HPDE6-E6E7 (cell line): ENCODE results near the gene DCAF16.
"Not testable (repeated sequence)": the region's sequence is repeated elsewhere in the genome, so short reads cannot be mapped to it uniquely, and the experiment has no call there.

Source experiments
- DNase-seq: peaks from one replicate; pipeline ENCODE4 v3.0.0; 2011; ENCODE audit warnings: missing footprints; ENCODE audit errors: extremely low spot score

Gene DCAF16

DNA sequence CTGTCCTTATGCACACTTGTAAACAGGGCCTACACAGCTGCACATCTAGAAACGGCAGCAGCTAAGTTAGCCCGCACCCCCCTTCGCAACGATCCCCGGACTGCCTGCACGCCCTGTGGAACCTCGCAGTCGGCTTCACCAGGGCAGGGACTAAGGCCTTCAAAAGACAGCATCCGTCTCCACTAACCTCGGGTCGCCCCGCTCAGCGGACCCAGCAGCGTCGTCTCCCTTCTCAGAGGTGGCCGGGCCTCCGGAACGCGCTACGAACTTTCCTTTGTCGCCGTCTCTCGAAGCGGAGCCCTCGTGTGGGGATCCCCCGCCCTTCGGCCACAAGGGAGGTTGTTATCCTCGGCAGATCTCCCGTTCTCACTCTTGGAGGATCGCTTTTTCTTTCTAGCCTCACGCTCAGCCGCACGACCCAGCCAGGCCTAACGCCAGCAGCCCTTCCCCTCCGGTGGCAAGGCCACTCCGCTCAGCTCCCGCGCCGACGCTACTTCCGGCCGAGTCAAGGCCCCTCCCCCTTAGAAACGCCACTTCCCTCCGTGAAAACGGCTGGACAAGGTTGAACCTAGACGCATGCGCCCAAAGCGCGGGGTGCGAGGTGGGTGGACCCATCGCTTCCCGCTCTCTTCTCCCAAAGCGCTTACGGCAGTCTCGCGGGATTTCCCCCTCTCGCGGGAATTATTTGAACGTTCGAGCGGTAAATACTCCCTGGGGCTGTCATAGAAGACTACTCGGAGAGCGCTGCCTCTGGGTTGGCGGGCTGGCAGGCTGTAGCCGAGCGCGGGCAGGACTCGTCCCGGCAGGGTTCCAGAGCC is at the start of gene DCAF16, which contains the start of gene NCAPG:
Gene DCAF16 (minus strand): TSS at position 498 of the 818 bp plus-strand sequence. CDS start 6,616 bp downstream, outside the sequence.
Gene NCAPG (plus strand): TSS at position 720 of the 818 bp plus-strand sequence. CDS start 99 bp downstream, outside the sequence.
- DNase-seq: peak; percentile 95

DNA sequence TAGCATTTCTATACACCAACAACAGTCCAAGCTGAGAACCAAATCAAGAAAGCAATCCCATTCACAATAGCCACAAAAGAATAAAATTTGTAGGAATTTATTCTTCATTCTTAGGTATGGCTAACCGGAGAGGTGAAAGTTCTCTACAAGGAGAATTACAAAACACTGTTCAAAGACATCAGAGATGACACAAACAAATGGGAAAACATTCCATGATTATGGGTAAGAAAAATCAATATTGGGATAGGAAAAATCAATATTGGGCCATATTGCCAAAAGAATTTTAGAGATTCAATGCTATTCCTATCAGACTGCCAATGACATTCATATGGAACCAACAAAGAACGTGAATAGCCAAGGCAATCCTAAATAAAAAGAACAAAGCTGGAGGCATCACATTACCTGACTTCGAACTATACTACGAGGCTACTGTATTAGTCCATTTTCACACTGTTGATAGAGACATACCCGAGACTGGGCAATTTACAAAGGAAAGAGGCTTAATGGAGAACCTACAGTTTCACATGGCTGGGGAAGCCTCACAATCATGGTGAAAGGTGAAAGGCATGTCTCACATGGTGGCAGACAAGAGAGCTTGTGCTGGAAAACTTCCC is 49.3 kb upstream of the DCAF16 start:
- DNase-seq: no peak

DNA sequence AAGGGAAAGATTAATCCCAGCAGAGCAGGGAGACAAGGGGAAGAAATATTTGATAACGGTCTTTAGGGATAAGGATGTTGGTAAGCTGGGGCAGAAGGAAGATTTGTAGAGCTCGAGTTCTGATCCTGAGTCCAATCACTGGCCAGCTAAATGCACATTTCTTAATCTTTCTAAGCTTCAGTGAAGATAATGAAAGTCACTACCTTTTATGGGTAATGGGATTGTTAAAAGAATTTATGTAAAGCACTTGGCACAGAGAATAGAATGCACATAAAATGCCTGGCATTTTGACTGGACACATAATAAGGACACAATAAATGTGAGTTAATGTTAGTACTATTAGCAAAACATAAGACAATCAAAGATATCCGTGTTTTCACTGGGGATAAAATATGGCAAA is 43.5 kb upstream of the DCAF16 start:
- no peak for DNase-seq

DNA sequence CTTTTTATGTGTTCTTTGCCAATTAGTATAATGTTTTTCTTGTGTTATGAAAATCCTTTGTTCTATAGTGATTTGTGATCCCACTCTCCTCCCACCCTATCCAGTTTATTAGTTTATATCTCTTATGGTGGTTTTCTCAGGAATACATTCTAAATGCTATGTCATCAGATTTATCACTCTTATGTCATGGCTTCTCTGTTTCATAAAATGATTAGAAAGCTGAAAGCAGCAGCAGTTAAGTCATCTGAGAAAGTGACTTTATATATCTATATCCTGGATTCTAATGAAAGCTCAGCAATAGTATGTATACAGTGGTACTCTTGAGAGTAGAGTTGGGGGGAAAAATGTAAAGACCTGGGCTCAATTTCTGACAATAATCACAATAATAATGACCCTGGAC is 41.4 kb upstream of the DCAF16 start:
- DNase-seq: no peak

DNA sequence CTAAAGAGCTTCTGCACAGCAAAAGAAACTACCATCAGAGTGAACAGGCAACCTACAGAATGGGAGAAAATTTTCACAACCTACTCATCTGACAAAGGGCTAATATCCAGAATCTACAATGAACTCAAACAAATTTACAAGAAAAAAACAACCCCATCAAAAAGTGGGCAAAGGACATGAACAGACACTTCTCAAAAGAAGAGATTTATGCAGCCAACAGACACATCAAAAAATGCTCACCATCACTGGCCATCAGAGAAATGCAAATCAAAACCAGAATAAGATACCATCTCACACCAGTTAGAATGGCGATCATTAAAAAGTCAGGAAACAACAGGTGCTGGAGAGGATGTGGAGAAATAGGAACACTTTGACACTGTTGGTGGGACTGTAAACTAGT is 39.7 kb upstream of the DCAF16 start:
- DNase-seq: not testable (repeated sequence)

DNA sequence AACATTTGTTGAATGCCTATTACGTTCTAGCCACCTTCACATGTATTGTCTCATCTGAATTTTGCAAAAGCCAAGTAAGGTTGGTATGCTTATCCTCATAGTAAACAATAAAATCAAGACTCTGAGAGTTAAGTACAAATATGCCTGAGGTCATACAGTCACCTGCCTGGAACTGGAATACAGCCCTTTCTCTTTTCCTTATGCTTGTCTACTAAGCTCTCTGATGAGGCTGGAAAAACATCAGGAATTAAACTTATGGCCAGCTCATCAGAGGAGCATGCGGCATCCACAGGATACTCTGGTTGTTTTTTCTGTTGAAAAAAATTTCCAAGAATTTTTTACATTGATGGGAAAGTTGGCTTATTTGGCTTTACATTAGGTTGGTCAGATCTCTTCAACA is 35.7 kb upstream of the DCAF16 start:
- no peak for DNase-seq

DNA sequence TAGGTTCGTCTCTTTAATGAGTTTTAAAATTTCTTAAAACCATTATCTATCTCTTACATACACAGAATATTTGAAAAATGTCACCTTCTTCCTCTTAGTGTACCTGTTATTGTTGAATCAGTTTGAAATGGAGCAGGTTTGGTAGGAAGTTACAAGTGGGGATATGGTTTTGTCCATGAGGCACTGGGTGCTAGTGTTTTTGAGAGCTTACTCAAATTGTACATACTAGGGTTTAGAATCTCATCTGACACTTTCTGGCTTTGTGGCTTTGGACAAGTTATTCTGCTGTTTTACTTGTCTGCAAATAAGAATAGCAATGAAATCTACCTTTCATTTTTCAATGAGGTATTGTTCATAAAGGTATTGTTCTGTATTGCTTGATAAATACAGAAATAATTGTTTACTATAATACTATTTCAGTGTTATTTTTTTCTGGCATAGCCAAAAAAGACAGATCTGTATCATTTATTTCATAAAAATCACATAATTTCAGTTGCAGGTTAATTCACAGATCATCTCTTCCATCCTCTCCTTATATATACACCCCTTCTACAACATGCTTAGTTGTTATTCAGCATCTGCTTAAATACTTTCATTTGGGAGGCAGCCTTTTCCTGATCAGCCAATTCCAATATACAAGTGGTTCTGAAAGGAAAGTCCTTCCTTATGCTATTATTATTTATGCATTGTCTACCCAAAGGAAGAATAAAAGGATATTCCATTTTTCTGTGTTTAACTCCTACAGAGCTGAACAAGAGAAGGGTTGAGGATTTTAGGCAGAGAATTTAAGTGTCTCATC is 13.5 kb upstream of the DCAF16 start:
- DNase-seq: no peak

DNA sequence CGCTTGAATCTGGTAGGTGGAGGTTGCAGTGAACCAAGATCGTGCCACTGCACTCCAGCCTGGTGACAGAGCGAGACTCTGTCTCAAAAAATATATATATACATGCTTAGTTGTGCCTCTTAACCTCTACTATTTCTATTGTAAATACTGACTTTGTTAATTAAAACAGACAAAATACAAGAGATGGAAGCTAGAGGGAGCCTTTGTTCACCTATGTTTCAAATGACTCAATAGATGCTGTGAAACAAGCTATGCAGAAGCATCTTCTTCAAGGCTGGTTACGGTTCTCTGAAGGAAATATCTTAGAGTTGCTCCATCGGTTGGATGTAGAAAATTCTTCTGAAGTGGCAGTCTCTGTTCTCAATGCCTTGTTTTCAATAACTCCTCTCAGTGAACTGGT is 6.5 kb upstream of the DCAF16 start:
- peak; percentile 9 for DNase-seq

DNA sequence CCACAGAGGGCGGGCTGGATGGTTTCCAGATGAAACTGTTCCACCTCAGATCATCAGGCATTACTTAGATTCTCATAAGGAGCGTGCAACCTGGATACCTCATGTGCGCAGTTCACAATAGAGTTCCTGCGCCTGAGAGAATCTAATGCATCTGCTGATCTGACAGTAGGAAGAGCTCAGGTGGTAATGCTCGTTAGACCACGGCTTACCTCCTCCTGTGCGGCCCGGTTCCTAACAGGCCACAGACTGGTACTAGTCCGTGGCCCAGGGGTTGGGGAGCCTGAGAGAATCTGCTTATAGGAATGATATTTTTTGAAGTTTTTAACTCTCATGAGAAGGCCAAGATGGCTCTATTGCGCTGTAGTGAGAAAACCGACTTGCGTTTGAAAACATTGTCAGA is 5.6 kb upstream of the DCAF16 start:
- DNase-seq: no peak

DNA sequence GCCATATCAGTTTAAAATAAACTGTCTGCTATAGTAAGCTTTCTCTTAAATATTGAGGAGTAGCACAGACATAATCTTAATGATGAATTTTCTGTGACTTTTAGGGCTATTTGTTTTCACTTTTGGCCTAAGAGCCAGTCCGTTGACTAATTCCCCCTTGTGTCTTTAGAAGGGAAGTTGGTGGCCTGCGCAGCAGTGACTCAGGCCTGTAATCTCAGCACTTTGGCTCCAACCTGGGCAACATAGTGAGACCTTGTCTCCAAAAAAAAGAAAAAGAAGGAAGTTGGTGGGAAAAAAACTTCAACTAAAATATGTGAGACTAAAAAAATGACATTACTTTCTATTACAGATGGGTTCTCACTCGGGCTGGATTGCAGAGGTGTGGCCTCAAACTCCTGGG is 3.6 kb upstream of the DCAF16 start:
- DNase-seq: no peak

DNA sequence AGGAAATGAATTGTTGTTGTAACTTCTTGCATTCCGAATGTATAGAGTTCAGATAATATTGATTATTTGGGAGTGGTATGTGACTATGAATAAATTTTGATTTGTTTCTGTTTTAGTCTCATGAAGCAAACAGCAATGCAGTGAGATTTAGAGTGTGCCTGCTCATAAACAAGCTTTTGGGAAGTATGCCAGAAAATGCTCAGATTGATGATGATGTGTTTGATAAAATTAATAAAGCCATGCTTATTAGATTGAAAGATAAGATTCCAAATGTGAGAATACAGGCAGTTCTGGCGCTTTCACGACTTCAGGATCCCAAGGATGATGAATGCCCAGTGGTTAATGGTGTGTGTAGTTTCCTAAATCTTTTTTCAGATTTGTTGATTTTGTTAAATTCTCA is 2.2 kb upstream of the DCAF16 start:
- DNase-seq: no peak

DNA sequence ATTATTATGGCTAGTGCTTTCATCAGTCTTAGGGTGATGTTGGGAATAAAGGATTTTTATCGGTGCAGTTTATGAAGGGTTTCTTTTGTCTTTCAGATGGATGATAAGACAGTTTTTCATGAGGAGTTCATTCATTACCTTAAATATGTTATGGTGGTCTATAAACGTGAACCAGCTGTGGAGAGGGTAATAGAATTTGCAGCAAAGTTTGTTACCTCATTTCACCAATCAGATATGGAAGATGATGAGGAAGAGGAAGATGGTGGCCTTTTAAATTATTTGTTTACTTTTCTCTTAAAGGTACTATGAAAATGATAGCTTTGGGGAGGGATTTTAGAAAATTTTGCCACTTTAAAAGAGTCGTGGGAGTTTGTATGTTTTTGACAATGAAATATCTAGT is 1.6 kb upstream of the DCAF16 start:
- no peak for DNase-seq

DNA sequence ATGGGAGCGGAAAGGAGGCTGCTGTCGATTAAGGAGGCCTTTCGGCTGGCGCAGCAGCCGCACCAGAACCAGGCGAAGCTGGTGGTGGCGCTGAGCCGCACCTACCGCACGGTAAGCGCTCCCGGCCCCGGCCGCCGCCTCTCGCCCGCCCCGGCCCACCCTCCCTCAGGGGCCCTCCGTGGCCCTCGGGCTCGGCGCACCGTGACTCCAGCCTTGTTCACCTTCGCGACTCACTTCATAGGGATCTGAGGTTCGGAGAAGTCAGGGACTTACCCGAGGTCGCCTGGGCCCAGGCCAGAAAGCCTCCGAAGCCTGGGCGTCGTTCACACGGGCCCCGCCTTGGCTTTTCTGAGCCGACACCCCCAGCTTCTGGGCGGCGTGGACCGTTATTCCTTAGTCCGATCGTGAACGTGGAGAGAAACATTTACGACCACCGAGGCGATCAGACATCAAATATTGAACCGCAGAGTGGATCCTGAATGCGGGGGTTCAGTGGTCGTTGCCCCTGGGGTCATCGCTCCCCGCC is 584 bp upstream of the DCAF16 start:
- peak; percentile 6 for DNase-seq

DNA sequence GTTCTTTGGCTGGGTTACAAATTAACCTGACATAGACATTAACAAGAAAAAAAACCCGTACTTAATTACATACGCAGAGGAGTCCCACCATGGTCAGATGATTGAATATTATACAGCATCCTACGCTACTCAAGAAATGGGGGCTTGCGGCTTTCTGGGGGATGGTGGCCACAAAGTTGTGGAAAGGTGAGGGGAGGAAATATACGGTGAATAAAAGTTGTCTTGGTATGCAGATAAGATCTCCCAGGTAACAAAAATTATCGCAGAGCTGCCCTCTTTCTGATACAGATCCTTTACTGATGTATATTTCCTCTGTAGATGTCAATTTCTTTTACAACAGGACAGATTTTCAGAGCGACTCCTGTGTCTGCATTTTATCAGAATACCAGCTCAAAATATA is 890 bp downstream of the DCAF16 start:
- no peak for DNase-seq

DNA sequence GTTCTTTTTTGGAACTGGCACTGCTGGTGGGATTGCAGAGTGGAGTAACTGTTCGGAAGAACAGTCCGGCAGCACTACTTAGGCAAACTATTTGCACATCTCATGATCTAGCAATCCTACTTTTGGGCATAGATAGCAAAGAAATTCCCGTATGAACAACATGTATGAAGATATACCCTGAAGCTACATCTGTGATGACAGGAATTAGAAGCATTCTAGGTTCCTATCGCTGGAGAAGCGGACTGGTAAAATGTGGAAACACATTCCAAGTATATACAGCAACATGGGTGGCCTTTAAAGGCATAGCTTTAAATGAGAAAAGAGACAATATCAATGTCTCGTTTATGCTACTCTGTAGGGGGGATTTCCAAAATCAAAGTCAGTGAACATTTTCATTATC is 3.1 kb downstream of the DCAF16 start:
- DNase-seq: no peak

DNA sequence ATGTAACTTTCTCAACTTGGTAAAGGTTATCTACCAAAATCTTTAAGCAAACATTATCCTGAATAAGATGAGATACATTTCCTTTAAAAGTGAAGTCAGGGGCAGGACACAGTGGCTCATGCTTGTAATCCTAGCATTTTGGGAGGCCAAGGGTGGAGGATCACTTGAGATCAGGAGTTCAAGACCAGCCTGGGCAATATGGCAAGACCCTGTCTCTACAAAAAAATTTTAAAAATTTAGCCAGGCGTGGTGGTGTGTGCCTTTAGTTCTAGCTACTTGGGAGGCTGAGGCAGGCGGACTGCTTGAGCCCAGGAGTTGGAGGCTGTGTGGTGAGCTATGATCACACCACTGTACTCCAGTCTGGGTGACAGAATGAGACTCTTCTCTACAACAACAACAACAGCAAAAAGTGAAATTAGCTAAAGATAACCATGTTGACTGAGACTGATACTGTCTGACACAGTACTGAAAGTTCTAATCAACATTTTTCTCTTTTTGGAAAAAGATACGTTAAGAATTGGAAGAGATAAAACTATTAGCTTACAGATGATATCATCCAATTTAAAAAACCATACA is 4.9 kb downstream of the DCAF16 start:
- DNase-seq: no peak

DNA sequence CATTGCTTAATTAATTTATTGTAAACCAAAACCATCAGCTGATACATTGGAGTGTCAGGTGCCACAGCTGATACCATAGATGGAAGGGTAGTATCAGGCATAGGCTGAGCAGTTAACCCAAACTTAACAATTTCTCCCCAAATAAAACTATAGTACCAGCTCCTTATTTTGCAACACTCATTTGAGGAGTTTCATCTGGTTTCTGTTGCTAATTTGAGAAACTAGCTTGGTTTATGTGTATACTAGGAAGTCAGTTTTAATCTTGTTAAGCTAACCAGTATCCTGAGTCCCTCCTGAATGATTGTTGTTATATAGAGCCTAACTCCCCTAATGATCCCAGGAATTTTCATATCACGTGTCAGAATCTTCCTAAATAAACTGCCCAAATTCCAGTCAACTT is 12.7 kb downstream of the DCAF16 start:
- no peak for DNase-seq

DNA sequence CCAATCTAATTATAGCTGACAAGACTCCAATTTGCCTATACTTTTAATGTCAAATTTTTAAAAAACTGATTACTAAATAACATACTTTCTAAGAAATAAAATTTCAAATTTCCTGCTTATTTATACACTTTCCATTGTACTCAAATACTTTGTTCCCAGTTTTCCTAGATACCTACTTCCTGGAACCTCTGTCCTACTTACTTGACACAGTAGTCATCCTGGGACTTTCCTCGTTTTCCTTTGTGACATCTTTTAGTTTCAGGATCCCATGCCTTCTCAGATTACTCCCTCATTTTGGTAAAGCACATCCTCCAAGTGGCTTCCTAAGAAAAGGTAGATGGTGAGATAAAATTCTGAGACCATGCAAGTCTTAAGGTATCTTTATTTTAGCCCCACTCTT is 15.8 kb downstream of the DCAF16 start:
- no peak for DNase-seq

DNA sequence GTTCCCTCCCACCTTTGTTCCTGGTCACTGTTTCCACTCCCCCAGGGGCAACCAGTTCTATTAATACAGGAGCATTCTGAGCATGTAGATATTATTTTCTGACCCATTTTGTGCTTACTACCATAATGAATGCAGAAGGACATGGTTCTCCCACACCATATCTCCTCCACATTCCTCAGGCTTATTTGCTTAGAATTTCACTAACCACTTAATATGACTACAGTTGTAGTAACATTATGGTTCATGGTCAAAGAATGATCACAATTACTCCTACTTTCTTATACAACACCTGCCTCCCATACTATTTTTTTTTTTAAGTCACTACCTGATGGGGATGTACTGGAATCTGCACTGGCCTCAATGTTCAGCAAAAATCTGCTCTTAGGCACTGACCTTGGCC is 21.6 kb downstream of the DCAF16 start:
- no peak for DNase-seq

DNA sequence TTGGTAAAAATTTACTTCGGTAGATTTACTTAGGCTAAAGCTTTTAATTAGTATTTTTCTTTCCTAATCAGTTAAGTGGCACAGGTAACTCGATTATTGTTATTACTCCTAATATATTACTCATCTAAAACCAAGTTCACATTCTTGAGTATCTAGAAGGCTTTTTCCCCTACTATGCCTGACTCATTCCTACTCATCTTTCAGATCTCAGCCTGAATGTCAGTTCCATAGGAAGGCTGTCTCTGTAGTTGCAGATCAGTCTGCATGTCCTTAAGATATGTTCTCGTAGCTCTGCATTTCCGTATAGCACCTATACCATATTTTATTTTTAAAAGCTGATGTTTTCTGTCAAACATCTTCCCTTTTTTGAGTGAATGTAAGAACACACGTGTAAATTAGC is 23.2 kb downstream of the DCAF16 start:
- no peak for DNase-seq

DNA sequence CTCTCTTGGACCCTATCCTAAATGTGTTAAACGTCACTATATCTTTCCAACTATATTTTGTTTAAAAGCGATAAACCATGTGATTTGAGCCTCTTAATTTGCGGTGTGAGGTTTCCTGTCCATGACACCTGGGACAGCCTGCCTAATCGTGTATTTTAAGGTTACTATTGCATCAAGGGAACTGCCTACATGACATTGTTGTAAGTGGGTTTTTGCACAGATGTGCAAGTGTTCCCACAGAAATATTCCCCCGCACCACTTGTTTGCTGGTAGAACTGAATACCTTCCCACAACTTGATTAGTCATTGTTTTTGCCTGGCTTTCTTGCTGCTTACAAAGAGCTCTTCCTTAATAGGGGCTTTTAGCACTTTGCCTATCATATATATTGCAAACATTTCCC is 24.0 kb downstream of the DCAF16 start:
- no peak for DNase-seq

DNA sequence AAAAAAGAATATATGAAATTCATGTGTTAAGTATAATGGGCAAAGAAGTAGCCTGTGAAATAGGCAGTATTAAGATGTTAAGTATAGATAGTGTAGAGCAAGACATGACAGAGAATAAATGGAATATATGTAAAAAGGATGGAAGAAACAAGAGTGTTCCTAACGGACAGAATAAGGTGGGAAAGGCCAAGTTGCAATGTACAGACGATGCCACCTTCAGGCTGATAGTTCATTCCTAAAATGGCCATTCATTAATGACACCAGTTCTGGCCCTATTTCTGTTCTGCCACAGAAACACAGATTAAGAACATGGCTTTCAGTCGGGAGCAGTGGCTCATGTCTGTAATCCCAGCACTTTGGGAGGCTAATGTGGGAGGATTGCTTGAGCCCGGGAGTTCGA is 24.7 kb downstream of the DCAF16 start:
- no peak for DNase-seq
